NAMALWA (cell line): ENCODE results near the gene FCAMR.

Source experiments
- DNase-seq: peaks from one replicate; pipeline ENCODE4 v3.0.0-alpha.2; 2015; ENCODE audit warnings: low spot score

The FCAMR gene

GRCh38 chr1:206970446-206970845 lies at the start of gene FCAMR:
TSS of gene FCAMR (minus strand) at chr1:206970460. CDS start at chr1:206970125, 335 bp downstream.
- DNase-seq = no peak

GRCh38 chr1:207019661-207020060 lies 49.4 kb upstream of the FCAMR start:
- no peak for DNase-seq

- no peak for DNase-seq
Measured at GRCh38 chr1:207019161-207019560, 48.9 kb upstream of the FCAMR start.

- no peak for DNase-seq
Measured at GRCh38 chr1:207018707-207019106, 48.4 kb upstream of the FCAMR start.

- no peak for DNase-seq
Measured at GRCh38 chr1:207017615-207018559, 47.6 kb upstream of the FCAMR start.

- no peak for DNase-seq
Measured at GRCh38 chr1:207015791-207016190, 45.5 kb upstream of the FCAMR start.

- no peak for DNase-seq
Measured at GRCh38 chr1:207014728-207015127, 44.5 kb upstream of the FCAMR start.

GRCh38 chr1:207013321-207014085 lies 43.2 kb upstream of the FCAMR start:
- DNase-seq = no peak

GRCh38 chr1:207010726-207011125 lies 40.5 kb upstream of the FCAMR start:
- DNase-seq = no peak

GRCh38 chr1:207009945-207010344 lies 39.7 kb upstream of the FCAMR start:
- no peak for DNase-seq

GRCh38 chr1:207009182-207009850 lies 39.1 kb upstream of the FCAMR start:
- DNase-seq = no peak

GRCh38 chr1:207007352-207008033 lies 37.2 kb upstream of the FCAMR start:
- DNase-seq = no peak

- DNase-seq = no peak
Measured at GRCh38 chr1:207006914-207007313, 36.7 kb upstream of the FCAMR start.

- no peak for DNase-seq
Measured at GRCh38 chr1:207006083-207006482, 35.8 kb upstream of the FCAMR start.

- DNase-seq = peak; percentile 62
Measured at GRCh38 chr1:207004931-207005830, 34.9 kb upstream of the FCAMR start.

GRCh38 chr1:207003210-207003609 lies 33.0 kb upstream of the FCAMR start:
- DNase-seq = no peak

- DNase-seq = no peak
Measured at GRCh38 chr1:207002724-207003146, 32.5 kb upstream of the FCAMR start.

GRCh38 chr1:207001492-207002245 lies 31.4 kb upstream of the FCAMR start:
- no peak for DNase-seq

- DNase-seq = no peak
Measured at GRCh38 chr1:207000651-207001291, 30.5 kb upstream of the FCAMR start.

- no peak for DNase-seq
Measured at GRCh38 chr1:206998816-206999215, 28.6 kb upstream of the FCAMR start.
